ENCODE results near the gene EEF1A2.
"Not testable (repeated sequence)": the region's sequence is repeated elsewhere in the genome, so short reads cannot be mapped to it uniquely, and the experiment has no call there.

EEF1A2 gene

GRCh38 chr20:63491078-63491477 lies 7.8 kb downstream of the EEF1A2 start:
- H3K36me3 Mint-ChIP-seq, result no peaks in the 10 kb centered on the region
- H3K27me3 Mint-ChIP-seq, result peaks cover 10% of the 10 kb centered on the region
- H3K27ac Mint-ChIP-seq, result no peak overlapping the region
- no peaks in the 10 kb centered on the region for H3K9me3 Mint-ChIP-seq
- H3K4me1 Mint-ChIP-seq, result peaks cover under 1% of the 10 kb centered on the region
- H3K4me3 Mint-ChIP-seq, result no peak overlapping the region

DNA sequence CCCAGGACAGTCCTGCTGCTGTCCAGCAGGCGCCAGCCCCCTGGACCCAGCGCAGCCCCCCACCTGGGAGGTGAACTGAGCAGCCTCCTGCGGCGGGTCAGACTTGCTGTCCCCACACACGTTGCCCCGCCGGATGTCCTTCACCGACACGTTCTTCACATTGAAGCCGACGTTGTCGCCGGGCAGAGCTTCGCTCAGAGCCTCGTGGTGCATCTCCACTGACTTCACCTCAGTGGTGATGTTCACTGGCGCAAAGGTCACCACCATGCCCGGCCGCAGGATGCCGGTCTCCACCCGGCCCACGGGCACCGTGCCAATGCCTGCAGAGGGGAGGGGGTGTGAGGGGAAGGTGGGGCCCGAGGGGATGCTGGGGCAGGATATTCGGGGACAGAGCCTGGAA lies 8.5 kb downstream of the EEF1A2 start:
- H3K4me1 Mint-ChIP-seq, result no peaks in the 10 kb centered on the region
- no peak overlapping the region for H3K4me3 Mint-ChIP-seq
- H3K36me3 Mint-ChIP-seq, result no peaks in the 10 kb centered on the region
- H3K27me3 Mint-ChIP-seq, result peaks cover 12% of the 10 kb centered on the region
- H3K9me3 Mint-ChIP-seq, result no peaks in the 10 kb centered on the region
- no peak overlapping the region for H3K27ac Mint-ChIP-seq

DNA sequence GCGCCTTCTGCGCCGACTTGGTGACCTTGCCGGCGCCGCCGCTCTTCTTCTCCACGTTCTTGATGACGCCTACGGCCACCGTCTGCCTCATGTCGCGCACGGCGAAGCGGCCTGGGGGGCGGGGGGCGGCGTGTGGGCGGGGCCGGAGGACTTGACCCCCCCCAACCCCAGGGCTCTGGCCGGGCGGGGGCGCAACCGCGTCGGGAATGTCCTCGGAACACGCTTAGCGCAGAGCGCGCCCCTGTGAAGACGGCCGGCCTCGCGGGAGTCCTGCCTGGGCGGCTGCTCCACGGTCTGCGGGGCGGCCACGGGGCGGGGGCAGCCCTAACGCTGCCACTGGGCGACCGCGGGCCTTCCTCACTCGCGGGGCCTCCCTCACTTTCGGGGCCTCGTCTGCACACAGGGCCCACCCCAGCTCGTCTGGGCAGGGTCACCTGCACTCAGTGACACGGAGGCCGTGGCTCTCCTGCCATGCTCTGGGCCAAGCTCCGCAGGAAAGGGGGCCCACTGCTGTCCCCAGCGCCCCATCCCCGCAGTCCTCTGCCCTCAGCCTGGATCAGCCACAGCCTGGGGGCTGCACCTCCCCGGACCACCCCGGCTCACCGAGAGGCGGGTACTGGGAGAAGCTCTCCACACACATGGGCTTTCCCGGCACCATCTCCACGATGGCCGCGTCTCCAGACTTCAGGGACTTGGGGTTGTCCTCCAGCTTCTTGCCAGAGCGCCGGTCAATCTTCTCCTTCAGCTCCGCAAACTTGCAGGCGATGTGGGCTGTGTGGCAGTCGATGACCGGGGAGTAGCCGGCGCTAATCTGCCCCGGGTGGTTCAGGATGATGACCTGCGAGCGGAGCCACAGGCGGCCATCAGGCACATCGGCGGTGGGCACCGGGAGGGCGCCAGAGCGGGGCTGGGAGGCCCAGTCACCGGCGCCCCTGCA lies 10.3 kb downstream of the EEF1A2 start:
- H3K36me3 Mint-ChIP-seq, result no peaks in the 10 kb centered on the region
- peaks cover 14% of the 10 kb centered on the region for H3K27me3 Mint-ChIP-seq
- H3K4me3 Mint-ChIP-seq, result no peak overlapping the region
- H3K27ac Mint-ChIP-seq, result no peak overlapping the region
- no peaks in the 10 kb centered on the region for H3K4me1 Mint-ChIP-seq
- H3K9me3 Mint-ChIP-seq, result no peaks in the 10 kb centered on the region

- Mint-ChIP-seq H3K27ac (no peak overlapping the region), H3K4me3 (no peak overlapping the region), H3K9me3 (no peaks in the 10 kb centered on the region), H3K36me3 (no peaks in the 10 kb centered on the region), H3K4me1 (no peaks in the 10 kb centered on the region), H3K27me3 (peaks cover 16% of the 10 kb centered on the region)
These were observed 11.1 kb downstream of the EEF1A2 start for GRCh38 chr20:63487781-63488241.

GRCh38 chr20:63487116-63487764 lies 11.6 kb downstream of the EEF1A2 start:
- no peaks in the 10 kb centered on the region for H3K9me3 Mint-ChIP-seq
- H3K27ac Mint-ChIP-seq, result no peak overlapping the region
- H3K4me1 Mint-ChIP-seq, result no peaks in the 10 kb centered on the region
- no peaks in the 10 kb centered on the region for H3K36me3 Mint-ChIP-seq
- no peak overlapping the region for H3K4me3 Mint-ChIP-seq
- H3K27me3 Mint-ChIP-seq, result peaks cover 18% of the 10 kb centered on the region

DNA sequence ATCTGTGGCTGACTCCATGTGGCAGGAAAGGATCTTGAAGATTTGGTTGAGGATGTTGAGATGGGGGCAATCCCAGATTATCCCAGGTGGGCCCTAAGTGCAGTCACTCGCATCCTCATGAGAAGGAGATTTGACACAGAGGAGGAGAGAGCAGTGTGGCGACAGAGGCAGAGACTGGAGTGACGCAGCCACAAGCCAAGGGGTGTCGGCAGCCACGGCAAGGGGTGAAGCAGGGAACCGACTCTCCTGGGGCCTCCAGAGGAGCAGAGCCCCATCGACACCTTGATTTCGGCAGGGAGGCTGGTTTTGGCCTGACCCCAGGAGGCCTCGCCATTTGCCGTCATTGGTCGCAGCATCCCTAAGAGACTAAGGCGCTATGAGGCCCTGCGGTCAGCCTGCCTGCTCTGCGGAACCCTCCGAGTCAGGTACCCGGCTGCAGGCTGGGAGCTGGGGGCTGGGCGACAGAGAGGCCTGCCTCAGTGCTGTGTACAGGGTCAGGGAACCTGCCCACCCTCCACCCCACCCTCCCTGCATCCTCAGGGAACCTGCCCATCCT lies 12.5 kb downstream of the EEF1A2 start:
- Mint-ChIP-seq H3K9me3 (no peaks in the 10 kb centered on the region), H3K36me3 (no peaks in the 10 kb centered on the region)

DNA sequence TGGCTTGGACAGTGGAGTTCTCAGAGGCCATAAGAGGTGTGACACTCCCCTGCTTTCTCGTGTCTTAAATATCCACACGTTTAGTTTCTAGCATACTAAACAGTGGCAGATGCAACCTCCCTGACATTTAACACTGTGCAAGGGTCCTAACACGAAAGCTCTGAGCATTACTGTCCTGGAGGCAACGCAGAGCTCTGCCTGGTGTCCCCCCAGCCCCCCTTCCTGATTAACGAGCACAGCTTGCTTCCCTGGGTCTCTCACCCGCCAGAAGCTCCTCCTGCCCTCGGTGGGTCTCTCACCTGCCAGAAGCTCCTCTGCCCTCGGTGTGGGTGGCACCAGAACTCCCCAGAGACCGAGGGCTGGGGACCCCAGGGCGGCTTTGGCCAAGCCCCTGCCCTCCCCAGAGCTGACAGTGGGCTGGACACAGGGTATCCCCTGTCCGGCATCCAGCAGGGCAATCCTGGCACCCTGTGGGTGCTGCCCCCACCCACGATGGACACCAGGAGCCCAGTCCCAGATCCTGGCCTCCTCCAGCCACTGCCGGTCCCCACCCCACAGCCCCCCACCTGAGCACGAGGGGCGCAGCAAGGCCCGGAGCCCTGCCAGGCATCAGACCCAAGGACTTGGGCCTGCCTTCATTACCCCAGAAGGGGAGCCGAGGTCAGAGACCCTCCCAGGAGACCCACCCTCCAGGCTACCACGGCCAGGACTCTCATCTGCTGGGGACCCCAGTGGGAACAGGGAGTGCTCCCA lies 14.1 kb downstream of the EEF1A2 start:
- no peaks in the 10 kb centered on the region for H3K36me3 Mint-ChIP-seq
- H3K4me3 Mint-ChIP-seq, result no peak overlapping the region
- H3K27me3 Mint-ChIP-seq, result peaks cover 19% of the 10 kb centered on the region
- H3K4me1 Mint-ChIP-seq, result no peaks in the 10 kb centered on the region
- H3K27ac Mint-ChIP-seq, result no peak overlapping the region
- H3K9me3 Mint-ChIP-seq, result no peaks in the 10 kb centered on the region

More for the DNA sequence above, 12.5 kb downstream of the EEF1A2 start:
- Mint-ChIP-seq H3K4me3 (no peak overlapping the region), H3K4me1 (no peaks in the 10 kb centered on the region), H3K27me3 (peaks cover 16% of the 10 kb centered on the region), H3K27ac (no peak overlapping the region)

GRCh38 chr20:63484236-63484635 lies 14.6 kb downstream of the EEF1A2 start:
- Mint-ChIP-seq H3K4me1 (no peaks in the 10 kb centered on the region), H3K4me3 (no peak overlapping the region), H3K27me3 (peaks cover 19% of the 10 kb centered on the region), H3K36me3 (no peaks in the 10 kb centered on the region), H3K9me3 (no peaks in the 10 kb centered on the region), H3K27ac (no peak overlapping the region)

- Mint-ChIP-seq H3K27ac (no peak overlapping the region), H3K9me3 (no peaks in the 10 kb centered on the region), H3K27me3 (peaks cover 19% of the 10 kb centered on the region), H3K4me1 (no peaks in the 10 kb centered on the region), H3K36me3 (no peaks in the 10 kb centered on the region), H3K4me3 (no peak overlapping the region)
These were observed 15.0 kb downstream of the EEF1A2 start for GRCh38 chr20:63483834-63484233.

DNA sequence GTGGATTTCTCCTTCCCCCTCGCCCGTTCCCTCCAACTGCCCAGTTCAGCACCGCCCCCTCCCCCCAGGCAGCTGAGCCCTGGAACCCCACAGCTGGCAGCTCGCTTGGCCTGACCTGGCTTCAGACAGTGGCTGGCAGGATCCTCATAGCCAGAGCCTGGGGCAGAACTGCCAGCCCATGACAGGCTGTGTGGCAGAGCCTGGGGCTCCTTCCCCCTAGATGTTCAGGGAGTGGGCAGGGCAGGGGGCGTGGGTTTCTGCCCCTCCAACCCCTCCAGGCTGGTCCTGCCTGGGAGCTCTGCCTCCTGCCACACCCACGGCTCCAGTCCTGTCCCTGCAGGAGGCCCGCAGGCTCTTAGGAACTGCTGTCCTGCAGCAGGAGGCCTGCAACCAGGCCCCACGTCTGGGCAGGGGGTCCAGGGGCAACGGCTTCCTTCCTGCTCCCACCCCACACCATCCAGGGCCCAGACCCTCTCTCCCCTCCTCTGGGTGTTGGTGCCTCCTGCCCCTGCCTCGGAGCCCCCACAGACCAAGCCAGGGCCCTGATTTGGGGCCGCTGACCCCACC lies 16.8 kb downstream of the EEF1A2 start:
- no peaks in the 10 kb centered on the region for H3K9me3 Mint-ChIP-seq
- H3K4me1 Mint-ChIP-seq, result no peaks in the 10 kb centered on the region
- peaks cover 19% of the 10 kb centered on the region for H3K27me3 Mint-ChIP-seq
- no peak overlapping the region for H3K4me3 Mint-ChIP-seq
- H3K36me3 Mint-ChIP-seq, result no peaks in the 10 kb centered on the region
- no peak overlapping the region for H3K27ac Mint-ChIP-seq

GRCh38 chr20:63481503-63481902 lies 17.4 kb downstream of the EEF1A2 start:
- no peaks in the 10 kb centered on the region for H3K9me3 Mint-ChIP-seq
- no peaks in the 10 kb centered on the region for H3K36me3 Mint-ChIP-seq
- H3K27ac Mint-ChIP-seq, result no peak overlapping the region
- no peaks in the 10 kb centered on the region for H3K4me1 Mint-ChIP-seq
- peaks cover 21% of the 10 kb centered on the region for H3K27me3 Mint-ChIP-seq
- no peak overlapping the region for H3K4me3 Mint-ChIP-seq

GRCh38 chr20:63479695-63480419 lies 19.0 kb downstream of the EEF1A2 start:
- H3K27me3 Mint-ChIP-seq, result peaks cover 21% of the 10 kb centered on the region
- H3K36me3 Mint-ChIP-seq, H3K4me3 Mint-ChIP-seq, H3K27ac Mint-ChIP-seq, H3K9me3 Mint-ChIP-seq, H3K4me1 Mint-ChIP-seq: not testable (repeated sequence)

DNA sequence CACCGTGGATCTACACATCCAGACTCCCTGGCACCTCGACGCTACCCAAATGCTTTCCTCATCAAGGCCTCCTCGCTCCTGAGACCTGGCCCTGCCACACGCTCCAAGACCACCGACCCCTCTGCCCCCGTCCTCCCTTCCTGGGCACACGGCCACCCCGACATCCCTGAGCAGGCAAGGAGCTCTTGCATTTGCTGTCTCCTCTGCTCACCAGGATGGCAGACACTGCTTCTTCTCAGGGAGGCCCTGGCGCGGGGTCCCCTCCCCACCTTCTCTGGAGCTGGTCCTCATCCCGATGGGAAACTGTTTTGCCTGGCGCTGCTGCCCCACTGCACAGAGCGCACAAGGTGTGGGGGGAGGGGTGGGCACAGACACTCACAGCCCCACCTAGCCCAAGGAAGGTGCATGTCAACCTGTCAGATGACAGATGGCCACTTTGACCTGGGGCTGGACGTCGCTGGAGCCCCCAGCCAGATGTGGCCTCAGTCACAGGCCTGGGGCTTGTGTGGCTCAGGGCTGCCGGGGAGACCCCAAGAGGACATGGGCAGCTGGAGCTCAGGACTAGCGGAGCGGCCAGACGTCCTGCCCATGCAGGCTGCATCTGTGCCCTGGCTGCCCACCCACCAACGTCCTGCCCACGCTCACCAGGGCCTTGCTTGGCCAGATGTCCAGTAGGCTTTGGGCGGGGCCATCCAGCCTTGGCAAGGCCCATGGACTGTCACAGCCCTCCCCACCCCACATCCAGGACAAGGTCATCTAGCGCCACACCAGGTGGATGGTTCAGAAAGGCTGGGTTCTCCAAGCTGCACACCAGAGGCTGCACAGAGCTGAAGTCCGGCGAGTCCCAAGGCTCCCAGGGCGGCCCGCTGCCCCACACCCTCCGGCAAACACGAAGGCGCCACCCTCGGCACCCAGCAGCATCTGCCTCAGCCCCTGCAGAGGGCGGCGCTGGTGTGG lies 20.3 kb downstream of the EEF1A2 start:
- peaks cover 5% of the 10 kb centered on the region for H3K4me1 Mint-ChIP-seq
- no peaks in the 10 kb centered on the region for H3K36me3 Mint-ChIP-seq
- H3K27me3 Mint-ChIP-seq, result peaks cover 27% of the 10 kb centered on the region
- no peak overlapping the region for H3K27ac Mint-ChIP-seq
- H3K9me3 Mint-ChIP-seq, result no peaks in the 10 kb centered on the region
- H3K4me3 Mint-ChIP-seq, result no peak overlapping the region

- H3K27ac Mint-ChIP-seq, result no peak overlapping the region
- peaks cover 5% of the 10 kb centered on the region for H3K4me1 Mint-ChIP-seq
- H3K27me3 Mint-ChIP-seq, result peaks cover 29% of the 10 kb centered on the region
- H3K36me3 Mint-ChIP-seq, result no peaks in the 10 kb centered on the region
- no peaks in the 10 kb centered on the region for H3K9me3 Mint-ChIP-seq
- H3K4me3 Mint-ChIP-seq, result no peak overlapping the region
These were observed 20.9 kb downstream of the EEF1A2 start for GRCh38 chr20:63477944-63478343.
